Astrocyte of the spinal cord (primary cell): Measurements from ENCODE around the gene ZCCHC24.

ENCODE experiments used
- DNase-seq: peaks from one replicate; pipeline ENCODE4 v3.0.0; 2011; ENCODE audit warnings: low read depth, low spot score
- H3K4me3 ChIP-seq: 2 replicates; pipeline ENCODE4 v1.5.1; 2011; ENCODE audit warnings: low read depth, mild to moderate bottlenecking, low read length, moderate library complexity
- in situ Hi-C: cut with HindIII; loops from 2 replicates; pipeline ENCODE4 v1.10.0; 2017; ENCODE audit warnings: low sequenced_read_pairs
- TF ChIP-seq, protein P1 (sequence below): IDR thresholded peaks from 2 replicates; pipeline ENCODE4 v1.5.1; 2012; ENCODE audit warnings: low read depth, mild to moderate bottlenecking, low read length, inconsistent platforms

Gene ZCCHC24

DNA sequence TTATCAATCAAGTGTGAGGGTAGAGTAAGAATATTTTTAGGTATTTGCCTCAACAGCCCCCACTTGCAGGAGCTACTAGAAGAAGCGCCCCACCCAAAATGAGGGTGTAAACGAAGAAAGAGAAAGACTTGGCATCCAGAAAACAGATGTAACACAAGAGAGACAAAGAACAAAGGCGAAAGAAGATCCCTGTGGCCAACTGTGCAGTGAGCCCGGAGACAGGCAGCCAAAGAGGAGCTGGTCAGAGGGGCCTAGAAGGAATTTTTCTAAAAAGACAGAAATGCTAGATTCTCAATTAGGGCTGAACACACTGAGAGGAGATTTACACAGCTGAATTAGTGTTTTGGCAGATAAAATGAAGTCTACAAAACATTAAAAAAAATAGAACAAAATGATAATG, 37.3 kb upstream of the ZCCHC24 start:
- TF ChIP-seq, protein P1, sequence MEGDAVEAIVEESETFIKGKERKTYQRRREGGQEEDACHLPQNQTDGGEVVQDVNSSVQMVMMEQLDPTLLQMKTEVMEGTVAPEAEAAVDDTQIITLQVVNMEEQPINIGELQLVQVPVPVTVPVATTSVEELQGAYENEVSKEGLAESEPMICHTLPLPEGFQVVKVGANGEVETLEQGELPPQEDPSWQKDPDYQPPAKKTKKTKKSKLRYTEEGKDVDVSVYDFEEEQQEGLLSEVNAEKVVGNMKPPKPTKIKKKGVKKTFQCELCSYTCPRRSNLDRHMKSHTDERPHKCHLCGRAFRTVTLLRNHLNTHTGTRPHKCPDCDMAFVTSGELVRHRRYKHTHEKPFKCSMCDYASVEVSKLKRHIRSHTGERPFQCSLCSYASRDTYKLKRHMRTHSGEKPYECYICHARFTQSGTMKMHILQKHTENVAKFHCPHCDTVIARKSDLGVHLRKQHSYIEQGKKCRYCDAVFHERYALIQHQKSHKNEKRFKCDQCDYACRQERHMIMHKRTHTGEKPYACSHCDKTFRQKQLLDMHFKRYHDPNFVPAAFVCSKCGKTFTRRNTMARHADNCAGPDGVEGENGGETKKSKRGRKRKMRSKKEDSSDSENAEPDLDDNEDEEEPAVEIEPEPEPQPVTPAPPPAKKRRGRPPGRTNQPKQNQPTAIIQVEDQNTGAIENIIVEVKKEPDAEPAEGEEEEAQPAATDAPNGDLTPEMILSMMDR = no peak
- no peak for DNase-seq
- in situ Hi-C loops = no loop called here

DNA sequence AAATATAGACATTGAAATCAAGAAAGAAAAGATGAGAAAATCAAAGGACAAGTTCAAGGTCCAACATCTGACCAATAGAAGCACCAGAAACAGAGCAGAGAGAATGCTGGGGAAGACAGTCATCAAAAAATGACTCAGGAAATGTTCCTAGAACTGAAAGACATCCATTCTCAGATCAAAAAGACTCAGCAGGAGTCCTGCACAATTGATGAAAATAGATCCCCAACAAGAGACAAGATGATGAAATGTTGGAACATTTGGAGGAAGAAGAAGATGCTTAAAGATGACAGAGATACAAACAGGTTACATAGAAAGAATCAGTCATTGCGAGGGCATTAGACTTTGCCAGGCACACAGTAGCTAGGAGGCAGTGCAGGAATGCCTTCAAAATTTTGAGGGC, 36.9 kb upstream of the ZCCHC24 start:
- DNase-seq = peak; percentile 28
- H3K4me3 ChIP-seq = no peak overlapping the region
- TF ChIP-seq, protein P1 = no peak
- in situ Hi-C loops = no loop called here

More for the DNA sequence above, 37.3 kb upstream of the ZCCHC24 start:
- no peak overlapping the region for H3K4me3 ChIP-seq

DNA sequence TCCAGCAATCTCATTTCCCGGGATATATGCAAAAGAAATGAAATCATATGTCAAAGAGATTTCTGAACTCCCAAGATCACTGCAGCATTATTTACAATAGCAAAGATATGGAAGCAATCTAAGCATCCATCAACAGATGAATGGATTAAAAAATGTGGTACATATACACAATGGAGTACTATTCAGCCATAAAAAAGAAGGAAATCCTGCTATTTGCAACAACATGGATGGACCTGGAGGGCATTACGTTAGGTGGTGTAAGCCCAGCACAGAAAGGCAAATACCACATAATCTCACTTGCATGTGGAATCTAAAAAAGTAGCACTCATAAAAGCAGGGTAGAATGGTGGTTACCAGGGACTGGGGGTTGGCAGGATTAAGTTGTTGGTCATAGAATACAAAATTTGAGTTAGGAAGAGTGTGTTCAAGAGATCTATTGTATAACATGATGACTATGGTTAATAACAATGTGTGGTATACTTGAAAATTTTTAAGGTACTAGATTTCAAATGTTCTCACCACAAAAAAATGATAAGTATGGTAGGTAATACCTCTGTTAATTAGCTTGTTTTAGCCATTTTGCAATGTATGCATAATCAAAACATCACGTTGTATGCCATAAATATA, 34.0 kb upstream of the ZCCHC24 start:
- in situ Hi-C loops = no loop called here

DNA sequence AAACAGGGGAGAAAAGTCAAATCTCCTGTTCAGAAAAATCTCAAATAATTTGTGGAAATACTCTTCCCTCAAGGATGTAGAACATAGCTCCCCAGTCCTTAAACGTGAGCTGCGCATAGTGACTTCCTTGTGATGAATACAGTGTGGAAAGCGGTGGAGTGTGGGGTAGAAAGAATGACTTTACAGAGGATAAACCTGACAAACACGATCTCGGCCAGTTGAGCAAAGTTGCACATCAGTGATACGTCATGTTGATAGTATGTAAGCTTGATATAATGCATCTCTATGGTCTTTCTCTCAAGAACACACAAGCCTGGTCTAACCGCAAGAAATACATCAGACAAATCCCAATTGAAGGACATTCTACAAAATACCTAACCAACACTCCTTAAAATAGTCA, 32.0 kb upstream of the ZCCHC24 start:
- H3K4me3 ChIP-seq = no peak overlapping the region
- in situ Hi-C loops = no loop called here
- TF ChIP-seq, protein P1 = no peak
- no peak for DNase-seq

More for the DNA sequence above, 34.0 kb upstream of the ZCCHC24 start:
- TF ChIP-seq, protein P1 = no peak
- no peak overlapping the region for H3K4me3 ChIP-seq
- DNase-seq = no peak

DNA sequence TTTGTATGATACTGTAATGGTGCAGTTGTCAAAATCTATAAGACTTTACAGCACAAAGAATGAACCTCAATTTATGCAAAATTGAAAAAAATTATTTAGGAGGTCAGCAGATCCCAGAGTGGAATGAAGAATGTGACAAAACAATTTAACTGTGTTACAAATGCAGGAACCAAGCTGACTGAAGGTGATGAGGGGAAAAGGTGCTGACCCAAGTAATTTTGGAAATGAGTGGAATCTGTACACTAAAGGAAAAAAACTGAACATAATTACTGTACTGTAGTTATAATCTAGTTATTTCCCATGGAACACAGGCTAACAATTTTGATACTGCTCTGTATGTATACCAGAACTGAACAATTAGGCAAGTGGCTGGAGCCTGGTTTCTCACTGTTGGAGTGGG, 31.2 kb upstream of the ZCCHC24 start:
- no peak overlapping the region for H3K4me3 ChIP-seq
- in situ Hi-C loops = no loop called here
- TF ChIP-seq, protein P1 = no peak
- no peak for DNase-seq

DNA sequence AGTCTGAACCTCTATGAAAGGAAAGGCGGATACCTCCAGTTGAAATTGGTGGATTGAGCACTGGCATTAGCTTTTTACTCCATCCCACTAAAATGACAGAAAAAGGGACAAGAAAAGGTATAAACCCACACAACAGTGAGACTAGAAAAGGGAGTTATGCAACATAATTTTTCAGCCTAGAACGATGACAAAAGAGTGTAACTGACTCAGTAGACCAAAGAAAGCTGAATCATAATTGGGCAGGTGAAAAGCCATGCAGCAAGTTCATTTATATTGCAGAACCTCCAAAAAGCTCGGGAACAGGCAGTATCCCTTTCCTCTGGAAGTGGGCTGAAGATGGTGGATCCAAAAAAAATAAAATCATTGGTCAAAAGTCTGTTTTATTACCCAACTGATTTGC, 30.5 kb upstream of the ZCCHC24 start:
- in situ Hi-C loops = no loop called here

More for the DNA sequence above, 30.5 kb upstream of the ZCCHC24 start:
- DNase-seq = no peak
- TF ChIP-seq, protein P1 = no peak
- no peak overlapping the region for H3K4me3 ChIP-seq
